ENCODE data around the gene KRCC1.

The KRCC1 gene

GRCh38 chr2:88086401-88086800, 30.8 kb upstream of the KRCC1 start:
- no peaks in the 10 kb centered on the region for H3K36me3 ChIP-seq (ENCODE audit: control insufficient read depth, insufficient read depth, low read length)

GRCh38 chr2:88085602-88086001, 30.0 kb upstream of the KRCC1 start:
- H3K9me3 ChIP-seq (ENCODE audit: control insufficient read depth, low read length): no peaks in the 10 kb centered on the region
- H3K4me1 ChIP-seq: no peaks in the 10 kb centered on the region
- H3K27me3 ChIP-seq (ENCODE audit: control insufficient read depth, insufficient read depth, low read length): no peaks in the 10 kb centered on the region
- H2AFZ ChIP-seq: no peak overlapping the region
- no peaks in the 10 kb centered on the region for H3K79me2 ChIP-seq
- no peak overlapping the region for H3K4me3 ChIP-seq (ENCODE audit: low read depth, low read length)
- no peaks in the 10 kb centered on the region for H3K36me3 ChIP-seq (ENCODE audit: control insufficient read depth, insufficient read depth, low read length)
- H3K9ac ChIP-seq: no peak overlapping the region
- H3K27ac ChIP-seq: no peak overlapping the region
- no peak overlapping the region for H3K4me2 ChIP-seq (ENCODE audit: low read length)
- TF ChIP-seq CTCF (IDR thresholded peaks at IDR 0.05): no peak

More at GRCh38 chr2:88086401-88086800, 30.8 kb upstream of the KRCC1 start:
- no peaks in the 10 kb centered on the region for H3K9me3 ChIP-seq (ENCODE audit: control insufficient read depth, low read length)
- TF ChIP-seq CTCF (IDR thresholded peaks at IDR 0.05): no peak
- H3K27ac ChIP-seq: no peak overlapping the region
- no peak overlapping the region for H3K4me2 ChIP-seq (ENCODE audit: low read length)
- no peak overlapping the region for H3K4me3 ChIP-seq (ENCODE audit: low read depth, low read length)
- H2AFZ ChIP-seq: no peak overlapping the region
- no peaks in the 10 kb centered on the region for H3K79me2 ChIP-seq
- H3K9ac ChIP-seq: no peak overlapping the region
- no peaks in the 10 kb centered on the region for H3K27me3 ChIP-seq (ENCODE audit: control insufficient read depth, insufficient read depth, low read length)
- H3K4me1 ChIP-seq: no peaks in the 10 kb centered on the region

GRCh38 chr2:88085099-88085498, 29.5 kb upstream of the KRCC1 start:
- H3K27me3 ChIP-seq (ENCODE audit: control insufficient read depth, insufficient read depth, low read length): no peaks in the 10 kb centered on the region
- no peaks in the 10 kb centered on the region for H3K79me2 ChIP-seq
- H3K4me3 ChIP-seq (ENCODE audit: low read depth, low read length): no peak overlapping the region
- H3K27ac ChIP-seq: no peak overlapping the region
- no peak overlapping the region for H3K9ac ChIP-seq
- no peaks in the 10 kb centered on the region for H3K36me3 ChIP-seq (ENCODE audit: control insufficient read depth, insufficient read depth, low read length)
- no peak overlapping the region for H3K4me2 ChIP-seq (ENCODE audit: low read length)
- no peaks in the 10 kb centered on the region for H3K4me1 ChIP-seq
- no peak overlapping the region for H2AFZ ChIP-seq
- no peaks in the 10 kb centered on the region for H3K9me3 ChIP-seq (ENCODE audit: control insufficient read depth, low read length)
- TF ChIP-seq CTCF (IDR thresholded peaks at IDR 0.05): no peak

GRCh38 chr2:88082781-88083180, 27.2 kb upstream of the KRCC1 start:
- no peak for TF ChIP-seq CTCF (IDR thresholded peaks at IDR 0.05)

GRCh38 chr2:88081924-88082608, 26.5 kb upstream of the KRCC1 start:
- Histone ChIP-seq H3K27ac (no peak overlapping the region), H3K9me3 (ENCODE audit: control insufficient read depth, low read length) (no peaks in the 10 kb centered on the region), H3K9ac (no peak overlapping the region), H3K4me1 (no peaks in the 10 kb centered on the region), H3K4me3 (ENCODE audit: low read depth, low read length) (no peak overlapping the region), H3K27me3 (ENCODE audit: control insufficient read depth, insufficient read depth, low read length) (no peaks in the 10 kb centered on the region), H3K36me3 (ENCODE audit: control insufficient read depth, insufficient read depth, low read length) (no peaks in the 10 kb centered on the region), H3K79me2 (no peaks in the 10 kb centered on the region), H3K4me2 (ENCODE audit: low read length) (no peak overlapping the region), H2AFZ (no peak overlapping the region)
- TF ChIP-seq CTCF (IDR thresholded peaks at IDR 0.05): no peak

More at GRCh38 chr2:88082781-88083180, 27.2 kb upstream of the KRCC1 start:
- no peaks in the 10 kb centered on the region for H3K4me1 ChIP-seq
- no peaks in the 10 kb centered on the region for H3K36me3 ChIP-seq (ENCODE audit: control insufficient read depth, insufficient read depth, low read length)
- H3K79me2 ChIP-seq: no peaks in the 10 kb centered on the region
- no peaks in the 10 kb centered on the region for H3K27me3 ChIP-seq (ENCODE audit: control insufficient read depth, insufficient read depth, low read length)
- no peak overlapping the region for H3K27ac ChIP-seq
- no peak overlapping the region for H3K4me3 ChIP-seq (ENCODE audit: low read depth, low read length)
- H3K4me2 ChIP-seq (ENCODE audit: low read length): no peak overlapping the region
- H2AFZ ChIP-seq: no peak overlapping the region
- no peaks in the 10 kb centered on the region for H3K9me3 ChIP-seq (ENCODE audit: control insufficient read depth, low read length)
- H3K9ac ChIP-seq: no peak overlapping the region
